CD14-positive monocyte (primary cell): ENCODE results near the gene TASOR2. TPM values are rescaled to one million over a fixed set of nuclear protein-coding genes. Genes with fewer than 3 reads are reported as not detected.
A peak's percentile ranks its signal among the peaks of the same experiment; 100 is the strongest.

ENCODE experiments used
- DNase-seq, 3 donors: peaks; one replicate each; pipeline ENCODE4 v3.0.0-alpha.2; 2011 to 2022
- H2AFZ ChIP-seq: 2 replicates; pipeline ENCODE4 v1.6.0; 2012; ENCODE audit warnings: mild to moderate bottlenecking, low read depth, low read length, inconsistent platforms; ENCODE audit not compliant: insufficient read depth, poor library complexity, severe bottlenecking
- H3K27ac ChIP-seq, 2 donors: 1 replicate in 1 of 2; 2 replicates in 1 of 2; pipeline ENCODE4 v1.5.1; 2012 to 2013; ENCODE audit warnings: low read length in 2 of 2, control low read depth in 1 of 2, inconsistent platforms in 1 of 2, low read depth in 1 of 2, mild to moderate bottlenecking in 1 of 2
- H3K27me3 ChIP-seq, 2 donors: one replicate each; pipeline versions ENCODE4 v1.6.0 to v1.6.1; 2011 to 2013; ENCODE audit warnings: low read length in 2 of 2; ENCODE audit not compliant: control insufficient read depth in 2 of 2, insufficient read depth in 2 of 2
- H3K36me3 ChIP-seq, 2 donors: replicated peaks in 1 of 2; 1 replicate in 1 of 2; 2 replicates in 1 of 2; pipeline versions ENCODE4 v1.5.1 to v1.6.1; 2012 to 2013; ENCODE audit warnings: low read length in 2 of 2, control low read depth in 1 of 2, inconsistent platforms in 1 of 2, mild to moderate bottlenecking in 1 of 2; ENCODE audit not compliant: insufficient read depth in 2 of 2, control insufficient read depth in 1 of 2
- H3K4me1 ChIP-seq, 2 donors: 1 replicate in 1 of 2; 2 replicates in 1 of 2; pipeline versions ENCODE4 v1.5.1 to v1.6.1; 2012 to 2013; ENCODE audit warnings: low read length in 2 of 2, control low read depth in 1 of 2, inconsistent platforms in 1 of 2, mild to moderate bottlenecking in 1 of 2, moderate library complexity in 1 of 2; ENCODE audit not compliant: insufficient read depth in 2 of 2, control insufficient read depth in 1 of 2
- H3K4me2 ChIP-seq: replicated peaks from 2 replicates; pipeline ENCODE3; 2012; ENCODE audit warnings: low read length, moderate library complexity, mild to moderate bottlenecking; ENCODE audit not compliant: poor library complexity, severe bottlenecking; ENCODE audit errors: extremely low read depth
- H3K4me3 ChIP-seq, 3 experiments: fragments of 200-600 bp in 1 of 3; sonication (generic) in 1 of 3; replicated peaks in 1 of 3; 1 replicate in 2 of 3; 2 replicates in 1 of 3; pipeline ENCODE4 v1.5.1; 2011 to 2013; ENCODE audit warnings: low read length in 3 of 3, mild to moderate bottlenecking in 3 of 3, control low read depth in 2 of 3, low read depth in 2 of 3, inconsistent platforms in 1 of 3, moderate library complexity in 1 of 3
- H3K79me2 ChIP-seq: 2 replicates; pipeline ENCODE4 v1.6.0; 2012; ENCODE audit warnings: mild to moderate bottlenecking, control low read depth, inconsistent platforms, low read length, moderate library complexity; ENCODE audit not compliant: insufficient read depth
- H3K9ac ChIP-seq: 2 replicates; pipeline ENCODE4 v1.6.0; 2017; ENCODE audit warnings: low read length, mild to moderate bottlenecking; ENCODE audit not compliant: insufficient read depth, poor library complexity, severe bottlenecking
- H3K9me3 ChIP-seq, 2 donors: replicated peaks in 1 of 2; 1 replicate in 1 of 2; 2 replicates in 1 of 2; pipeline versions ENCODE4 v1.5.1 to v1.6.1; 2012 to 2013; ENCODE audit warnings: low read length in 2 of 2, control low read depth in 1 of 2; ENCODE audit not compliant: control insufficient read depth in 1 of 2, insufficient read depth in 1 of 2
- H4K20me1 ChIP-seq: 2 replicates; pipeline ENCODE4 v1.6.0; 2012; ENCODE audit warnings: mild to moderate bottlenecking, low read length, control low read depth, moderate library complexity; ENCODE audit not compliant: insufficient read depth
- H3K27ac Mint-ChIP-seq, 7 donors: one replicate each; pipeline ENCODE4 v1.8.0; 2020; ENCODE audit warnings: mild to moderate bottlenecking in 7 of 7, mixed read lengths in 7 of 7, moderate library complexity in 6 of 7, inconsistent platforms in 2 of 7
- H3K27me3 Mint-ChIP-seq, 3 donors: one replicate each; pipeline ENCODE4 v1.8.0; 2021 to 2022; ENCODE audit warnings: low read depth in 3 of 3, mild to moderate bottlenecking in 3 of 3, mixed read lengths in 3 of 3, moderate library complexity in 3 of 3, inconsistent platforms in 1 of 3
- H3K36me3 Mint-ChIP-seq, 2 donors: one replicate each; pipeline ENCODE4 v1.8.0; 2020; ENCODE audit warnings: mixed read lengths in 2 of 2, inconsistent platforms in 1 of 2, mild to moderate bottlenecking in 1 of 2
- H3K4me1 Mint-ChIP-seq: one replicate; pipeline ENCODE4 v1.8.0; 2020; ENCODE audit warnings: mild to moderate bottlenecking, mixed read lengths
- H3K4me3 Mint-ChIP-seq, 2 donors: one replicate each; pipeline ENCODE4 v1.8.0; 2020; ENCODE audit warnings: mild to moderate bottlenecking in 2 of 2, mixed read lengths in 2 of 2, moderate library complexity in 1 of 2
- H3K9me3 Mint-ChIP-seq, 7 donors: one replicate each; pipeline ENCODE4 v1.8.0; 2020 to 2022; ENCODE audit warnings: mixed read lengths in 7 of 7, mild to moderate bottlenecking in 6 of 7, moderate library complexity in 6 of 7, inconsistent platforms in 2 of 7
- CTCF ChIP-seq: fragments of 200-600 bp; IDR thresholded peaks from one replicate; pipeline ENCODE4 v1.8.0; 2022; ENCODE audit warnings: antibody characterized with exemption, mild to moderate bottlenecking
- WGBS: methylation state at CpG from one replicate; pipeline ENCODE4 v1.1.5; 2013; ENCODE audit warnings: missing lambda C conversion rate; ENCODE audit not compliant: insufficient coverage; 5-methylcytosine and 5-hydroxymethylcytosine counted together
- intact Hi-C, 2 donors: fragments of 100-400 bp; cut with micrococcal nuclease; formaldehyde crosslinking; loops; one replicate each; pipeline versions ENCODE4 v1.15.0 to v1.15.1; 2023
- polyA plus RNA-seq, 3 donors: library from polyadenylated mRNA; depleted of rRNA in 1 of 3; unstranded in 2 of 3; stranded (reverse) in 1 of 3; fragments of 300-500 nt in 2 of 3; fragments of >200 nt in 1 of 3; fragmentation: Illumina TruSeq in 2 of 3; gene quantifications; 1 replicate in 2 of 3; 2 replicates in 1 of 3; pipeline ENCODE4 v1.2.3, GENCODE V29; 2012 to 2021

The TASOR2 gene
- polyA plus RNA-seq, 3 donors, result 3.2 to 12.3 (median 9.5) TPM

GRCh38 chr10:5655121-5655520 is 29.5 kb upstream of the TASOR2 start:
- Histone ChIP-seq H3K79me2 (peaks cover 31% of the 10 kb centered on the region), H3K4me3 (no peak overlapping the region), H3K4me1 (peaks cover 10 to 11% of the 10 kb centered on the region in 2 donors), H4K20me1 (peaks cover 21% of the 10 kb centered on the region), H3K36me3 (peaks cover 19 to 42% of the 10 kb centered on the region in 2 donors), H3K27me3 (no peaks in the 10 kb centered on the region), H3K9ac (no peak overlapping the region), H3K9me3 (no peaks in the 10 kb centered on the region), H3K4me2 (no peak overlapping the region), H3K27ac (no peak overlapping the region), H2AFZ (no peak overlapping the region)
- H3K27me3 Mint-ChIP-seq, result peaks cover 0 to 2% (median 2%) of the 10 kb centered on the region in 3 donors
- TF ChIP-seq CTCF, result no peak
- no peak overlapping the region for H3K4me3 Mint-ChIP-seq
- peaks cover 32 to 44% of the 10 kb centered on the region in 2 donors for H3K36me3 Mint-ChIP-seq
- DNase-seq, result no peak
- peak overlapping the region in 1 of 7 donors; percentile 65 for H3K27ac Mint-ChIP-seq
- 63% methylated on average over 1 of the region's 3 CpGs for WGBS
- no peaks in the 10 kb centered on the region for H3K9me3 Mint-ChIP-seq
- intact Hi-C loops, result no loop called here
- peaks cover 10% of the 10 kb centered on the region for H3K4me1 Mint-ChIP-seq

GRCh38 chr10:5656737-5657579 is 27.7 kb upstream of the TASOR2 start:
- Histone ChIP-seq H3K4me2 (no peak overlapping the region), H3K79me2 (peaks cover 46% of the 10 kb centered on the region), H3K4me1 (peaks cover 13 to 14% of the 10 kb centered on the region in 2 donors), H3K4me3 (no peak overlapping the region), H3K36me3 (peaks cover 7 to 25% of the 10 kb centered on the region in 2 donors), H4K20me1 (peaks cover 34% of the 10 kb centered on the region), H3K27me3 (no peaks in the 10 kb centered on the region), H3K9me3 (no peaks in the 10 kb centered on the region), H2AFZ (no peak overlapping the region), H3K9ac (no peak overlapping the region), H3K27ac (no peak overlapping the region)
- 90% methylated on average over 3 of the region's 8 CpGs for WGBS
- Mint-ChIP-seq H3K36me3 (peaks cover 17 to 28% of the 10 kb centered on the region in 2 donors), H3K4me1 (peaks cover 15% of the 10 kb centered on the region), H3K27ac (peak overlapping the region in 1 of 7 donors; percentile 4), H3K9me3 (no peaks in the 10 kb centered on the region), H3K4me3 (no peak overlapping the region), H3K27me3 (peaks cover 0 to 3% (median 0%) of the 10 kb centered on the region in 3 donors)
- DNase-seq, result no peak
- TF ChIP-seq CTCF, result no peak
- intact Hi-C loops, result no loop called here
